ENCODE results near the gene GRIK4.

DNA sequence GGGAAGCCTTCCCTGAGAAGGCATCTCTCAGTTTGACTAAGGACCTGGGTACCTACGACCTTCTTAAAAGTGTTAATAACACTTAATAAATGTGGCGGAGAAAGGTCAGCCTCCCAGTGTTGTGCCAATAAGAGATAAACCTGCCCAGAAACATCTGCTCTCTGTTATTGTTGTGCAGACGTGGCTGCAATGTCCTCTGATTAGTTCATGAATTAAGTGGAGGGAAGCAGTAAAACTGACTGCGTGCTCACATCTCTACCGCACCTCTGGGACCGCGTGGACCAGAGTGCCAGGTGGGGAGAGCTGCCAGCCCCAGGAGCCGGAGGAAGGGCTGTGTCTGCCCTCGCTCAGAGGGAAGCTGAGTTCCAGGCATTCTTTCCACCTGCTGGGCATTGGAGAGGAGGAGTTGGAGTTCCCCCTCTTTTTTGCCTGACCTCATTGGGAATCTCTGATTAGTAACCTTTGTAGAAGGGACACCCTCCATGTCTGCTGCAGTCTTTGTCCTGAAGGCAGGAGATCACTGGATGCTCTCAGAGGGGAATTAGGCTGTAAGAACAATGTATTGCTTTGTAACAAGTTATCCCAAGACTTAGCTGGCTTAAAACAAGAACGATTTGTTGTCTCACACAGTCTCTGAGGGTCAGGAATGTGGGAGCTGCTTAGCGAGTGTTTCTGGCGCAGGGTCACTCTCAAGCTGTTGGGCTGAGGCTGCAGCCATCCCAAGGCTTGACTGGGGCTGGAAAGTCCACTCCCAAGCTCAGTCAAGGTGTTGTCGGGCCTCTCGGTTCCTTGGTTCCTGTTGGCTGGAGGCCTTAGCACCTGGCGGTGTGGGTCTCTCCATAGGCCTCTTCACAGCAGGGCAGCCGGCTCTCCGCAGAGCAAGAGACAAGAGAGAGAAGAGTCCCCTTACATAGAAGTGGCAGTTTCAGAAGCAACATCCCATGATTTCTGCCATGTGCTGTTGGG, 264.7 kb downstream of the GRIK4 start:
- TF ChIP-seq, protein P1, sequence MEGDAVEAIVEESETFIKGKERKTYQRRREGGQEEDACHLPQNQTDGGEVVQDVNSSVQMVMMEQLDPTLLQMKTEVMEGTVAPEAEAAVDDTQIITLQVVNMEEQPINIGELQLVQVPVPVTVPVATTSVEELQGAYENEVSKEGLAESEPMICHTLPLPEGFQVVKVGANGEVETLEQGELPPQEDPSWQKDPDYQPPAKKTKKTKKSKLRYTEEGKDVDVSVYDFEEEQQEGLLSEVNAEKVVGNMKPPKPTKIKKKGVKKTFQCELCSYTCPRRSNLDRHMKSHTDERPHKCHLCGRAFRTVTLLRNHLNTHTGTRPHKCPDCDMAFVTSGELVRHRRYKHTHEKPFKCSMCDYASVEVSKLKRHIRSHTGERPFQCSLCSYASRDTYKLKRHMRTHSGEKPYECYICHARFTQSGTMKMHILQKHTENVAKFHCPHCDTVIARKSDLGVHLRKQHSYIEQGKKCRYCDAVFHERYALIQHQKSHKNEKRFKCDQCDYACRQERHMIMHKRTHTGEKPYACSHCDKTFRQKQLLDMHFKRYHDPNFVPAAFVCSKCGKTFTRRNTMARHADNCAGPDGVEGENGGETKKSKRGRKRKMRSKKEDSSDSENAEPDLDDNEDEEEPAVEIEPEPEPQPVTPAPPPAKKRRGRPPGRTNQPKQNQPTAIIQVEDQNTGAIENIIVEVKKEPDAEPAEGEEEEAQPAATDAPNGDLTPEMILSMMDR (IDR thresholded peaks at IDR 0.05), result no peak
- TF ChIP-seq SP1 (CRISPR knock-in tag; conservative IDR thresholded peaks at IDR 0.05), result no peak
- TF ChIP-seq, protein P2, sequence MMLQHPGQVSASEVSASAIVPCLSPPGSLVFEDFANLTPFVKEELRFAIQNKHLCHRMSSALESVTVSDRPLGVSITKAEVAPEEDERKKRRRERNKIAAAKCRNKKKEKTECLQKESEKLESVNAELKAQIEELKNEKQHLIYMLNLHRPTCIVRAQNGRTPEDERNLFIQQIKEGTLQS (CRISPR knock-in tag; conservative IDR thresholded peaks at IDR 0.05), result no peak

Data from WTC11 (cell line).